Neuron (in vitro differentiated cells): Measurements from ENCODE around the gene TIMM10.
"Not testable (repeated sequence)": the region's sequence is repeated elsewhere in the genome, so short reads cannot be mapped to it uniquely, and the experiment has no call there.

Source experiments
- H2AFZ ChIP-seq: one replicate; pipeline ENCODE4 v1.6.1; 2013; ENCODE audit warnings: low read depth, mild to moderate bottlenecking, inconsistent platforms, low read length, moderate library complexity
- H3K27me3 ChIP-seq: one replicate; pipeline ENCODE4 v1.6.1; 2013; ENCODE audit warnings: low read length; ENCODE audit not compliant: insufficient read depth
- H3K36me3 ChIP-seq: one replicate; pipeline ENCODE4 v1.6.1; 2013; ENCODE audit warnings: low read length; ENCODE audit not compliant: insufficient read depth
- H3K4me1 ChIP-seq: one replicate; pipeline ENCODE4 v1.6.1; 2013; ENCODE audit warnings: low read length; ENCODE audit not compliant: insufficient read depth
- H3K4me3 ChIP-seq: 2 replicates; pipeline ENCODE4 v1.5.1; 2013; ENCODE audit warnings: mild to moderate bottlenecking, low read length, moderate library complexity
- H3K9me3 ChIP-seq: one replicate; pipeline ENCODE4 v1.6.1; 2013; ENCODE audit warnings: low read length

The TIMM10 gene

DNA sequence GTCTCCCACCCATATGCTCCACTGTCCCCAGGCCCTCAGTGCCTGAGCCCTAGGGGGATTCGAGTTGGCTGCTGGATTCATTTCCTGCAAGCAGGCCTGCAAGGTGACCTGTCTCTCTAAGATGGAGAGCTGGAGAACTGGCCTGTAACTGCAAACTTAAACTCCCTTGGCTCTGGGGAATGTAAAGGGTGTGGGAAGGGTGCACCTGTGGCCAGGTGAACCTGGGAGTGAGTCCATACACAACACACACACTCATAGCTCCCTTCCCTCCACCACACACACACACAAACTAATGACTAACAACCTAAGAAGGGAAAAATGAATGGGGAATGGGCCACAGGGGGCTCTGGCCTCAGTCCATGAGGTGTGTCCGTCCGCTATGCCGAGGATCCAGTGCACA, 21.4 kb upstream of the TIMM10 start:
- H3K27me3 ChIP-seq = no peaks in the 10 kb centered on the region
- no peak overlapping the region for H2AFZ ChIP-seq
- peaks cover 86% of the 10 kb centered on the region for H3K36me3 ChIP-seq
- no peaks in the 10 kb centered on the region for H3K9me3 ChIP-seq
- no peak overlapping the region for H3K4me3 ChIP-seq
- H3K4me1 ChIP-seq = no peaks in the 10 kb centered on the region

DNA sequence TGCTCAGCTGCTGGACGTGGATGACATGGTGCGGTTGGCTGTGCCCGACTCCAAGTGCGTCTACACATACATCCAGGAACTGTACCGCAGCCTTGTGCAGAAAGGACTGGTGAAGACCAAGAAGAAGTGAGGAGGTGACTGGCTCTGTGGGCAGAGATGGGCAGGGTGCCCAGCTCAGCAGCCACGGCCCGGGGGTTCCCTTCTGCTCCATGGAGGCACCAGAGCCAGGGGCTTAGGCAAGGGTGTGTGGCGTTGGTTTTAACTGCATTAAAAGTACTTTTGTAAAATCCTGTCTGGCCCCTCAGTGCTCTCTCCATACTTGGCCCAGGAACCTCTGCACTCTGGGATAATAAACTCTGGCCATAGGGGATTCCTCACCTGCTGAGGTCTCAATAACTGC, 19.4 kb upstream of the TIMM10 start:
- H3K36me3 ChIP-seq = peaks cover 71% of the 10 kb centered on the region
- no peaks in the 10 kb centered on the region for H3K27me3 ChIP-seq
- H3K9me3 ChIP-seq = no peaks in the 10 kb centered on the region
- no peak overlapping the region for H2AFZ ChIP-seq
- H3K4me1 ChIP-seq = no peaks in the 10 kb centered on the region
- no peak overlapping the region for H3K4me3 ChIP-seq

DNA sequence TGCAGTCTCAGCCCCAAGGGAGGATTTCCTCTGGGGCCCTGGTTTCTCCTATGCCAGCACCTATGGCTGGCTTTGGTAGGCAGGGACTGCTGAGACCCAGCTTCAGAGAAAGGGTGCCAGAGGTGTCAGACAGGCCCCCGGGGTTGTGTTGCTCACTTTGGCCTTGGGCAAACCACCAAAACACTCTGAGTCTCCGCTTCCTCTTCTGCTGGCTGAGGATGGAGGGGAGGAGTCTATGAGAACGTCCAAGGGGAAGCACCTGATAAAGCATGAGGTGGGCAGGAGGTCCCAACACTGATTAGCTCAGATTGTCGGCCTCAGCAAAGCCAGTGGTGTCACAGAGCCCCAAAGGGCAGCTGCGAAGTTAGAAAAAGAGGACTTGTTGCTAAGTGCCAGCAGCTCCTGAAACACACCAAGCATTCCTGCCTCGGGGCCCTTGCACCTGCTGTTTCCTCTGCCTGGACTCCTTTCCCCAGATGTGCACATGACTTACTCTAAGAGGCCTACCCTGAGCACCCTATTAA, 17.4 kb upstream of the TIMM10 start:
- H3K4me3 ChIP-seq = no peak overlapping the region
- H3K4me1 ChIP-seq = no peaks in the 10 kb centered on the region
- H2AFZ ChIP-seq = no peak overlapping the region
- no peaks in the 10 kb centered on the region for H3K9me3 ChIP-seq
- H3K27me3 ChIP-seq = no peaks in the 10 kb centered on the region
- peaks cover 56% of the 10 kb centered on the region for H3K36me3 ChIP-seq

DNA sequence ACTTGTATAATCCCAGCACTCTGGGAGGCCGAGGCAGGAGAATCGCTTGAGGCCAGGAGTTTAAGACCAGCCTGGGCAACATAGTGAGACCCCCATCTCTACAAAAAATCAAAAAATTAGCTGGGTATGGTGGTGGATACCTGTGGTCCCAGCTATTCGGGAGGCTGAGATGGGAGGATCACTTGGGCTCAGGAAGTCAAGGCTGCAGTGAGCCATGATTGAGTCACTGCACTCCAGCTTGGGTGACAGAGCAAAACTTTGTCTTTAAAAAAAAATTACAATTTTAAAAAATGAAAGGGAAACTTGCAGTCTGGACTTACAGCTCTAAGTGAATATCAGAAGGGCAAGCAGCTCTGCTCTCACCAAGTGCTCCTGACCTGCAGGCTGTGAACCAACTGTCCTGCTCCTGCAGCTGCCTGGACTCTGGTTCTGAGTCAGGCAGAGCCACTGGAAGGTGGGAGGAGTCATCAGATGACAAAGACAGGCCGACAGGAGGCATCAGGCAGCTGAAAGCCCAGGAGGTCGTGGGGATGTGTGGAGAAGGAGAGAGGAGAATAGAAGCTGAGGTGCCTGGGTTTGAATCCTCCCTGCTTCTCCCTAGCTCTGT, 16.4 kb upstream of the TIMM10 start:
- Histone ChIP-seq H2AFZ (no peak overlapping the region), H3K9me3 (no peaks in the 10 kb centered on the region), H3K4me3 (no peak overlapping the region), H3K27me3 (no peaks in the 10 kb centered on the region), H3K36me3 (peaks cover 47% of the 10 kb centered on the region), H3K4me1 (no peaks in the 10 kb centered on the region)

DNA sequence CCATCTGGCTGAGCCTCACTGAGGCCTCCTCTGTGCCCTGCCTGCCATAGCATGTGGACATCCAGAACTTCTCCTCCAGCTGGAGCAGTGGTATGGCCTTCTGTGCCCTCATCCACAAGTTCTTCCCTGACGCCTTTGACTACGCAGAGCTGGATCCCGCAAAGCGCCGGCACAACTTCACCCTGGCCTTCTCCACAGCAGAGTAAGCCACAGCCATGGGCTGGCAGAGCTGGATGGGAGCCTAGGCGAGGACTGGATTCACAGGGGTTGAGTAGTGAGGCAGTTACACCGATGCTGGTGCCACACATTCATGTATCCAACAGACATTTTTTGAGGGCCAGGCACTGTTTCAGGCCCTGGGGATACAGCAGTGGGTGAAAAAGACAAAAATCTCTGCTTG, 15.9 kb upstream of the TIMM10 start:
- Histone ChIP-seq H3K36me3 (peaks cover 42% of the 10 kb centered on the region), H3K27me3 (no peaks in the 10 kb centered on the region), H3K9me3 (no peaks in the 10 kb centered on the region), H3K4me3 (no peak overlapping the region), H2AFZ (no peak overlapping the region), H3K4me1 (no peaks in the 10 kb centered on the region)

DNA sequence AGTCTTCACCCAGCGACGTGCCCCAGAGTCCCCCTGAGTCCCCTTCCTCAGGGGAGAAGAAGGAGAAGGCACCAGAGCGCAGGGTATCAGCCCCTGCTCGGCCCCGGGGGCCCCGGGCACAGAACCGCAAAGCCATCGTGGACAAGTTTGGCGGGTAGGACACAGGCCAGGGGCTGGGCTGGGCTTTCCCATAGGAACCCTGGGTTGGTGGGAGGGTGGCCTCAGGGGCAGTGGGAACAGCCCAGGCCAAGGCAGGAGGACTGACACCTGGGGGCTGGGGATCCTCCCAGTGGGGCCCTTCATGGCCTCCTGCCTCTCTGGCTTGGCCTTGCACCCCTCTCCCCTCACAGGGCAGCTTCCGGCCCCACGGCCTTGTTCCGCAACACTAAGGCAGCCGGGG, 15.3 kb upstream of the TIMM10 start:
- Histone ChIP-seq H3K4me3 (no peak overlapping the region), H3K36me3 (peaks cover 39% of the 10 kb centered on the region), H2AFZ (no peak overlapping the region), H3K27me3 (no peaks in the 10 kb centered on the region), H3K9me3 (no peaks in the 10 kb centered on the region), H3K4me1 (no peaks in the 10 kb centered on the region)

DNA sequence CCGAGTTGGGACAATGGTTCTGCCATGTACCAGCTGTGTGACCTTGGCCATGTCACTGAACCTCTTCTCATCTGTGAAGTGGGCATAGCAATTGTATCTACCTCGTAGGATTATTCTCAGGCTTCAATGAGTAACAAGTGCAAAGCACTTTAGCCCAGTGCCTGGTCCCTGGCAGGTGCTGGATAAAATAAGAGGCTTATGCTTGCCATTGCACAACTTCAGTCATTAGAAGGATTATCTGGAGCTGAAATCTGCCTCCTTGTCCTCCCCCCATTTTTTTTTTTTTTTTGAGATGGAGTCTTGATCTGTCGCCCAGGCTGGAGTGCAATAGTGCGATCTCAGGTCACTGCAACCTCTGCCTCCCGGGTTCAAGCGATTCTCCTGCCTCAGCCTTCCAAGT, 14.0 kb upstream of the TIMM10 start:
- Histone ChIP-seq H3K4me3 (no peak overlapping the region), H3K9me3 (no peaks in the 10 kb centered on the region), H3K36me3 (peaks cover 26% of the 10 kb centered on the region), H2AFZ (no peak overlapping the region), H3K4me1 (no peaks in the 10 kb centered on the region), H3K27me3 (no peaks in the 10 kb centered on the region)

DNA sequence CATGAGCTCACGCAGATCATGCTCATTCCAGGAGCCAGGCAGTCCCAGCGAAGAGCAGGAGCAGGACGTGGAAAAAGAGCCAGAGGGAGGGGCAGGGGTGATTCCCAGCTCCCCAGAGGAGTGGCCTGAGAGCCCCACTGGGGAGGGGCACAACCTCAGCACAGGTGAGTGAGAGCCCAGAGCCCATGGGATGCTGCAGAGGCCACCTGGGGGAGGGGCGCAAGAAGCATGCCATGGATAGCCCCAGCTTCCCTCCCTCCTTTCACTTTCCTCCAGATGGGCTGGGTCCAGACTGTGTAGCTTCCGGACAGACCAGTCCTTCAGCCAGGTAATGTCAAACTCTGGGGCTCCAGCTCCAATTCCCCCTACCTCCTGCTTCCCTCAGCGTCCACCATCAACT, 13.0 kb upstream of the TIMM10 start:
- Histone ChIP-seq H3K9me3 (no peaks in the 10 kb centered on the region), H2AFZ (no peak overlapping the region), H3K36me3 (peaks cover 18% of the 10 kb centered on the region), H3K27me3 (no peaks in the 10 kb centered on the region), H3K4me1 (no peaks in the 10 kb centered on the region), H3K4me3 (no peak overlapping the region)

DNA sequence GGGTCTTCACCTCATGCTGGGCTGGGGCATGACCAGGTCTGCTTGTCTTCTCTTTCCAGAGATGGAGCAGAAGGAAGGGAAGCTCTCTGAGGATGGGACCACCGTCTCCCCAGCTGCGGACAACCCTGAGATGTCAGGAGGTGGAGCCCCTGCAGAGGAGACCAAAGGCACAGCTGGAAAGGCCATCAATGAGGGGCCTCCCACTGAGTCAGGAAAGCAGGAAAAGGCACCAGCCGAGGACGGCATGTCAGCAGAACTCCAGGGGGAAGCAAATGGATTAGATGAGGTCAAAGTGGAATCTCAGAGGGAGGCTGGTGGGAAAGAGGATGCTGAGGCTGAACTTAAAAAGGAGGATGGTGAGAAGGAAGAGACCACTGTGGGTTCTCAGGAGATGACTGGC, 12.0 kb upstream of the TIMM10 start:
- Histone ChIP-seq H3K9me3 (no peaks in the 10 kb centered on the region), H3K36me3 (peaks cover 11% of the 10 kb centered on the region), H3K4me1 (no peaks in the 10 kb centered on the region), H2AFZ (no peak overlapping the region), H3K4me3 (no peak overlapping the region), H3K27me3 (no peaks in the 10 kb centered on the region)

DNA sequence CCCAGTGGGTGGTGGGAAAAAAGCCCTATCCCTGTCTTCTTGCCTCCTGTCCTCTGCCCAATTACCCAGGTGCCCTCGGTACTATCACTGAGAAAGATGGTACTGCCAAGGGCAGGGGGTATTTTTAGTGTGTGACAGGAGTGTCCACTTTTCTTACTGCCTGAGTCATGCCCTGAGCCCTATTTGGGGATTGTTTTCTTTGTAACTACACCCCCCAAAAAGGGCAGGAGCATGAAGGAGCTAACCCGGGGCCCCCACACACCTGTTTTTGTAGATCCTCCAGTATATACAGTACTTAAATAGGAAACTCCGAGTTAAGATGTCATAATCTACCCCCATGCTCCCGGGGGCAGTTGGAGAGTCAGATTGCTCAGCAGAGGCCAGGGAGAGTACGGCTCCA, 10.6 kb upstream of the TIMM10 start:
- H2AFZ ChIP-seq = no peak overlapping the region
- no peak overlapping the region for H3K4me3 ChIP-seq
- peaks cover 6% of the 10 kb centered on the region for H3K36me3 ChIP-seq
- no peaks in the 10 kb centered on the region for H3K9me3 ChIP-seq
- no peaks in the 10 kb centered on the region for H3K4me1 ChIP-seq
- no peaks in the 10 kb centered on the region for H3K27me3 ChIP-seq

DNA sequence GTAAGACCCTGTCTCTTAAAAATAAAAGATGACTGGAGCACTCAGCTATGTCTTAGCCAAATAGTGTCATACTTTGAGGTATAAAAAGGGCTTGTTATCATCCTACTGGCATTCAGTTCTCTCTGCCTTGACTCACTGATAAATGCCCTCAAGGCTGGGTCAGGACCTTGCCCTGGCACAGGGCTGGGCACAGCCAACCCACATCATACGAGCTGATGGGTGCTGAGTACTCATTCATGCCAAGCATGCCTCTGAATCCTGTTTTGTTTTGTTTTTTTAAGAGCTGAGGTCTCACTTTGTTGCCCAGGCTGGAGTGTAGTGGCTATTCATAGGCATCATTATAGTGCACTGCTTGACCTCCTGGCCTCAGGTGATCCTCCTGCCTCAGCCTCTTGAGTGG, 8.8 kb upstream of the TIMM10 start:
- Histone ChIP-seq H3K36me3 (peaks cover 6% of the 10 kb centered on the region), H3K27me3 (no peaks in the 10 kb centered on the region), H3K4me3 (no peak overlapping the region), H2AFZ (no peak overlapping the region), H3K9me3 (no peaks in the 10 kb centered on the region), H3K4me1 (no peaks in the 10 kb centered on the region)

DNA sequence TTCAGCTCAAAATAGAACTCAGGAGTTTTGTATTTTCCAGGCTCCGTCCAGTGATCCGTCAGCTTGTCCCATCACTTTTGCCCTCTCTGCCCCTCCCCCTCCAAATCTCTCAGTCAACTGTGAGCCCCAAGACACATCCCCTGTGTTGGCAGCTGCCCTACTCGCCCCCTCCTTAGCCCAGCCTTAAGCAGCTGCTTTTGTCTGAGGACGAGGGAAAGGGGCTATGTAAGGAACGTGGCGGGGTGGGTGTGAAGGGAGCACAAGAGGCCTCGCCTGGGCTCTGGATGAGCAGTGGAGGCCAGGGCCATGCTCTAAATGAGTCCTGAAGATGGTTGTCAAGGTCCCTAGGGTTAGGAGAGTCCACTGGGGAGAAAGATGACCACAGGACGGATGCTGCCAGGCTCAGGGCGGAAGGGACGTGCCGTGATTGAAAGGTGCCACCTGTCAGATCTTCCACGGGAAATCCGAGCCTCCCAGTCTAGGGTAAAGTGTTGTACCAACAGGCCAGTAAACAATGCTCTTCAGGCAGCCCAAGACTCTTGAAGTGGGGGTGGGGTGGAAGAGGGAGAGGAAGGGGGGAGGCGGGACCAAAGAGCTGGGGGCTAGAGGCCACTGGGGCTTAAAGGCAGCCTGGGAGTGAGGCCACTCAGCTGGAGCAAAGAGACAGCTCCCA, 6.5 kb upstream of the TIMM10 start, which contains the start of gene SMTNL1:
SMTNL1 (plus strand) TSS at position 649 of the 673 bp plus-strand sequence. CDS start 5,048 bp downstream, outside the sequence.
- Histone ChIP-seq H2AFZ (no peak within 1 kb of the TSS), H3K4me3 (no peak within 1 kb of the TSS), H3K27me3 (no peaks in the 10 kb centered on the region), H3K4me1 (no peaks in the 10 kb centered on the region), H3K36me3 (no peaks in the 10 kb centered on the region), H3K9me3 (no peaks in the 10 kb centered on the region)

DNA sequence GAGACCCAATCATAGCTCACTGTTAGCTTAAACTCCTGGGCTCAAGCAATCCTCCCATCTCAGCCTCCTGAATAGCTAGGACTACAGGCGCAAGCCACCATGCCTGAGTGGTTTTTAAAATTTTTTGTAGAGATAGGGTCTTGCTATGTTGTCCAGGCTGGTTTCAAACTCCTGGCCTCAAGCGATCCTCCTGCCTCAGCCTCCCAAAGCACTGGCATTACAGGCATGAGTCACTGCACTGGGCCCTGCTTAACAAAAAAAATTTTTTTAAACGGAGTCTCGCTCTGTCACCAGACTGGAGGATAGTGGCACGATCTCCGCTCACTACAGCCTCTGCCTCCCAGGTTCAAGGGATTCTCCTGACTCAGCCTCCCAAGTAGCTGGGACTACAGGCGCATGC, 3.9 kb upstream of the TIMM10 start:
- not testable (repeated sequence) for H2AFZ ChIP-seq, H3K27me3 ChIP-seq, H3K4me3 ChIP-seq, H3K36me3 ChIP-seq, H3K9me3 ChIP-seq
- H3K4me1 ChIP-seq = peaks cover 14% of the 10 kb centered on the region

DNA sequence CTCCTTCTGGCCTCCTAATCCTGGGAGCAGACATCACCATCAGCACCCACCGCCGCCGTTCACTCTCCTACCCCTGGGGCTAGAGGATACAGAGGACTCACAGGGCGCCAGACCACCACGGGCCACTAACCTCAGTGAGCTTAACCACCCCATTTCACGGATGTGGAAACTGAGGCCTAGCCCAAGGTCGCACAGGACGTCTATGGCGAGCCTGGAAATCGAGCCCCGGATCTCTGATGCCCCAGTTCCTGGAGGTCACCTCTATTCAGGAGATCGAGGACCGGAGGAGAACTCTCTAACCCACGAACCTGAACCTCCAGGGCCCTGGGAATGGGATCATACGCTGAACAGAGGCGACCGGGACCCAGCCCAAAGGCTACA, 349 bp downstream of the TIMM10 start:
- no peak overlapping the region for H2AFZ ChIP-seq
- peak overlapping the region; percentile 80 for H3K4me3 ChIP-seq
- H3K9me3 ChIP-seq = no peaks in the 10 kb centered on the region
- H3K27me3 ChIP-seq = no peaks in the 10 kb centered on the region
- H3K4me1 ChIP-seq = peaks cover 20% of the 10 kb centered on the region
- peaks cover 5% of the 10 kb centered on the region for H3K36me3 ChIP-seq
